Stimulated activated CD4-positive, alpha-beta T cell treated with anti-CD3 and anti-CD28 coated beads, Interleukin-15, amount 100 ng/mL, for 24 hours (primary cell): ENCODE measurements around the gene CAMK4.

Experiments used
- DNase-seq: peaks from one replicate; pipeline ENCODE4 v3.0.0-alpha.2; 2020

CAMK4 gene

GRCh38 chr5:111447099-111447498 lies 222.9 kb downstream of the CAMK4 start:
- no peak for DNase-seq

- DNase-seq = no peak
Measured at GRCh38 chr5:111447822-111448221, 223.6 kb downstream of the CAMK4 start.

GRCh38 chr5:111453295-111453694 lies 229.1 kb downstream of the CAMK4 start:
- no peak for DNase-seq

GRCh38 chr5:111453747-111454146 lies 229.6 kb downstream of the CAMK4 start:
- no peak for DNase-seq

- no peak for DNase-seq
Measured at GRCh38 chr5:111454198-111454622, 230.0 kb downstream of the CAMK4 start.

GRCh38 chr5:111454776-111455175 lies 230.6 kb downstream of the CAMK4 start:
- DNase-seq = no peak

GRCh38 chr5:111461255-111461671 lies 237.1 kb downstream of the CAMK4 start:
- DNase-seq = no peak

- no peak for DNase-seq
Measured at GRCh38 chr5:111461934-111462333, 237.8 kb downstream of the CAMK4 start.

GRCh38 chr5:111463311-111463710 lies 239.1 kb downstream of the CAMK4 start:
- DNase-seq = no peak

GRCh38 chr5:111469293-111469896 lies 245.2 kb downstream of the CAMK4 start:
- DNase-seq = no peak

- DNase-seq = no peak
Measured at GRCh38 chr5:111469903-111470302, 245.7 kb downstream of the CAMK4 start.

- no peak for DNase-seq
Measured at GRCh38 chr5:111472096-111472495, 247.9 kb downstream of the CAMK4 start.

GRCh38 chr5:111472579-111472978 lies 248.4 kb downstream of the CAMK4 start:
- DNase-seq = no peak

- DNase-seq = no peak
Measured at GRCh38 chr5:111478266-111478665, 254.1 kb downstream of the CAMK4 start.

- no peak for DNase-seq
Measured at GRCh38 chr5:111478898-111479297, 254.7 kb downstream of the CAMK4 start.

GRCh38 chr5:111480346-111480745 lies 256.2 kb downstream of the CAMK4 start:
- DNase-seq = no peak

GRCh38 chr5:111486055-111486454 lies 261.9 kb downstream of the CAMK4 start:
- no peak for DNase-seq

- DNase-seq = no peak
Measured at GRCh38 chr5:111486926-111487325, 262.7 kb downstream of the CAMK4 start.

- DNase-seq = no peak
Measured at GRCh38 chr5:111488353-111488752, 264.2 kb downstream of the CAMK4 start.

- no peak for DNase-seq
Measured at GRCh38 chr5:111493031-111493430, 268.8 kb downstream of the CAMK4 start.

GRCh38 chr5:111494355-111494999 lies 270.3 kb downstream of the CAMK4 start:
- DNase-seq = no peak

GRCh38 chr5:111495159-111495558 lies 271.0 kb downstream of the CAMK4 start:
- DNase-seq = no peak

- DNase-seq = no peak
Measured at GRCh38 chr5:111498346-111498745, 274.2 kb downstream of the CAMK4 start.

- DNase-seq = no peak
Measured at GRCh38 chr5:111502956-111503355, 278.8 kb downstream of the CAMK4 start.

- no peak for DNase-seq
Measured at GRCh38 chr5:111505096-111505495, 280.9 kb downstream of the CAMK4 start.
